ENCODE data around the gene NEDD4L. TPM values are rescaled to one million over a fixed set of nuclear protein-coding genes. Genes with fewer than 3 reads are reported as not detected.

The NEDD4L gene
- total and polyA plus RNA-seq, 2 donors (not counting 1 experiment from before 2014, with no cell fraction given) = 10.3 to 25.7 TPM

- H3K9me3 Mint-ChIP-seq (ENCODE audit: insufficient read depth) = no peaks in the 10 kb centered on the region
- WGBS (ENCODE audit: insufficient coverage) = 95% methylated on average over 5 of the region's 8 CpGs
- ATAC-seq (ENCODE audit: low read depth) (no peak), DNase-seq (no peak)
- Histone ChIP-seq H3K9ac (ENCODE audit: low read length) (no peak overlapping the region), H3K36me3 (replicated peaks in 1 of 2; ENCODE audit: control extremely low read depth in 1 of 2, control insufficient read depth in 1 of 2, extremely low read depth in 1 of 2, insufficient read depth in 2 of 2, low read length in 1 of 2) (no peaks in the 10 kb centered on the region), H3K79me2 (ENCODE audit: control insufficient read depth, insufficient read depth, low read length) (no peaks in the 10 kb centered on the region), H3K4me1 (ENCODE audit: control insufficient read depth in 2 of 2, insufficient read depth in 2 of 2, low read length in 2 of 2) (peaks cover 7 to 12% of the 10 kb centered on the region in 2 donors), H3K4me3 (ENCODE audit: control extremely low read depth in 1 of 5, extremely low read depth in 1 of 5, insufficient read depth in 1 of 5, low read depth in 2 of 5, low read length in 4 of 5) (no peak overlapping the region), H4K20me1 (ENCODE audit: control insufficient read depth, insufficient read depth, low read length, poor library complexity, severe bottlenecking) (no peaks in the 10 kb centered on the region), H3K4me2 (replicated peaks; ENCODE audit: low read depth, low read length, poor library complexity, severe bottlenecking) (no peak overlapping the region), H3K27me3 (replicated peaks in 1 of 4; ENCODE audit: control extremely low read depth in 1 of 4, control insufficient read depth in 3 of 4, insufficient read depth in 4 of 4, low read length in 3 of 4) (no peaks in the 10 kb centered on the region), H3K27ac (ENCODE audit: low read length in 2 of 2) (no peak overlapping the region), H2AFZ (ENCODE audit: insufficient read depth, low read depth, low read length, poor library complexity, severe bottlenecking) (no peak overlapping the region), H3K9me3 (ENCODE audit: control extremely low read depth in 1 of 3, control insufficient read depth in 2 of 3, insufficient read depth in 1 of 3, low read length in 2 of 3) (no peaks in the 10 kb centered on the region)
- CTCF ChIA-PET = interaction anchor here (2.4 kb wide), 1 partner anchor 13 kb away, joined by 14 read pairs; no protein-coding TSS in a partner anchor
- H3K27me3 Mint-ChIP-seq = no peaks in the 10 kb centered on the region
- intact Hi-C loops (cut with micrococcal nuclease) = no loop called here
- TF ChIP-seq CTCF (IDR thresholded peaks at IDR 0.05) = no peak
- TF ChIP-seq EZH2 (IDR thresholded peaks at IDR 0.05; ENCODE audit: borderline replicate concordance, insufficient read depth, low read depth, low read length, poor library complexity, severe bottlenecking) = no peak
- H3K4me1 Mint-ChIP-seq = peaks cover 25% of the 10 kb centered on the region
- H3K4me3 Mint-ChIP-seq = no peak overlapping the region
- POLR2A ChIA-PET = no interaction called here
- no peak overlapping the region for H3K27ac Mint-ChIP-seq
Observed at GRCh38 chr18:58194028-58194427, 150.0 kb downstream of the NEDD4L start.

GRCh38 chr18:58195278-58195765, 151.3 kb downstream of the NEDD4L start:
- ATAC-seq (ENCODE audit: low read depth) (peak; percentile 63), DNase-seq (peak; percentile 47)
- ChIA-PET CTCF (interaction anchor here (2.4 kb wide), 1 partner anchor 14 kb away, joined by 14 read pairs; no protein-coding TSS in a partner anchor), POLR2A (no interaction called here)
- Mint-ChIP-seq H3K4me1 (peaks cover 25% of the 10 kb centered on the region), H3K4me3 (peak overlapping the region; percentile 94), H3K27me3 (no peaks in the 10 kb centered on the region), H3K9me3 (ENCODE audit: insufficient read depth) (no peaks in the 10 kb centered on the region), H3K27ac (peak overlapping the region; percentile 33)
- intact Hi-C loops (cut with micrococcal nuclease) = no loop called here
- H4K20me1 ChIP-seq (ENCODE audit: control insufficient read depth, insufficient read depth, low read length, poor library complexity, severe bottlenecking) = no peaks in the 10 kb centered on the region
- no peaks in the 10 kb centered on the region for H3K27me3 ChIP-seq (replicated peaks in 1 of 4; ENCODE audit: control extremely low read depth in 1 of 4, control insufficient read depth in 3 of 4, insufficient read depth in 4 of 4, low read length in 3 of 4)
- peak overlapping the region; percentile 72 for H2AFZ ChIP-seq (ENCODE audit: insufficient read depth, low read depth, low read length, poor library complexity, severe bottlenecking)
- H3K9me3 ChIP-seq (ENCODE audit: control extremely low read depth in 1 of 3, control insufficient read depth in 2 of 3, insufficient read depth in 1 of 3, low read length in 2 of 3) = no peaks in the 10 kb centered on the region
- H3K36me3 ChIP-seq (replicated peaks in 1 of 2; ENCODE audit: control extremely low read depth in 1 of 2, control insufficient read depth in 1 of 2, extremely low read depth in 1 of 2, insufficient read depth in 2 of 2, low read length in 1 of 2) = no peaks in the 10 kb centered on the region
- TF ChIP-seq CTCF (IDR thresholded peaks at IDR 0.05) (no peak), EZH2 (IDR thresholded peaks at IDR 0.05; ENCODE audit: borderline replicate concordance, insufficient read depth, low read depth, low read length, poor library complexity, severe bottlenecking) (no peak)
- 2% methylated on average over 23 of the region's 25 CpGs for WGBS (ENCODE audit: insufficient coverage)
- no peaks in the 10 kb centered on the region for H3K79me2 ChIP-seq (ENCODE audit: control insufficient read depth, insufficient read depth, low read length)
- peak overlapping the region; percentile 71 for H3K9ac ChIP-seq (ENCODE audit: low read length)
- peaks cover 7 to 12% of the 10 kb centered on the region in 2 donors for H3K4me1 ChIP-seq (ENCODE audit: control insufficient read depth in 2 of 2, insufficient read depth in 2 of 2, low read length in 2 of 2)
- H3K4me3 ChIP-seq (ENCODE audit: control extremely low read depth in 1 of 5, extremely low read depth in 1 of 5, insufficient read depth in 1 of 5, low read depth in 2 of 5, low read length in 4 of 5) = peak overlapping the region; percentile 15 to 71 (median 54)
- H3K27ac ChIP-seq (ENCODE audit: low read length in 2 of 2) = no peak overlapping the region
- peak overlapping the region; percentile 78 for H3K4me2 ChIP-seq (replicated peaks; ENCODE audit: low read depth, low read length, poor library complexity, severe bottlenecking)

Measured in B cell (primary cell).